AG09309 (cell line): Measurements from ENCODE around the gene PTPRT.

Experiments used
- DNase-seq: peaks from one replicate; pipeline ENCODE4 v3.0.0-alpha.2; 2010; ENCODE audit warnings: low read depth
- H3K4me3 ChIP-seq: 2 replicates; pipeline ENCODE4 v1.5.1; 2011; ENCODE audit warnings: mild to moderate bottlenecking, low read depth, low read length, moderate library complexity; ENCODE audit not compliant: control insufficient read depth
- TF ChIP-seq, protein P1 (sequence below): IDR thresholded peaks from 2 replicates; pipeline ENCODE4 v1.5.1; 2011; ENCODE audit warnings: mild to moderate bottlenecking, low read depth, low read length, inconsistent platforms; ENCODE audit not compliant: insufficient read depth, control insufficient read depth; ENCODE audit errors: missing control alignments

The PTPRT gene

DNA sequence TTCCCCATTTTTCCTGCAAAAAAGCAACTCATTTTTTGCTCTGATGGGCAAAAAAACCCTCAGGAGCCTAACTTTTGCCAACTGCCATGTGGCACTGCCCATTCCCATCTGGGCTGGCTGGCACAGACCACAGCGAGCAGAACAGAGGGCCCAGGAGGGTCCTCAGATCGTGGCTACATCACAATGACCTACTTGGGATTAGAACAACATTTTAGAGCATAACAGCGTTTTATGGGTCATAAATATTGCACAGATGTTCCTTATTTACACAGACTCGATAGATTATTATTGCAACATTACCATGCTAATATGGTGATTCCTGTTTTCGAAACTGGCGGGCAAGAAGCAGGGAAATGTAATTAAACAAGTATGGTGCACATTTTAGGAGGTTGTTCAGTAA is 28.0 kb downstream of the PTPRT start:
- H3K4me3 ChIP-seq, result no peak overlapping the region
- TF ChIP-seq, protein P1, sequence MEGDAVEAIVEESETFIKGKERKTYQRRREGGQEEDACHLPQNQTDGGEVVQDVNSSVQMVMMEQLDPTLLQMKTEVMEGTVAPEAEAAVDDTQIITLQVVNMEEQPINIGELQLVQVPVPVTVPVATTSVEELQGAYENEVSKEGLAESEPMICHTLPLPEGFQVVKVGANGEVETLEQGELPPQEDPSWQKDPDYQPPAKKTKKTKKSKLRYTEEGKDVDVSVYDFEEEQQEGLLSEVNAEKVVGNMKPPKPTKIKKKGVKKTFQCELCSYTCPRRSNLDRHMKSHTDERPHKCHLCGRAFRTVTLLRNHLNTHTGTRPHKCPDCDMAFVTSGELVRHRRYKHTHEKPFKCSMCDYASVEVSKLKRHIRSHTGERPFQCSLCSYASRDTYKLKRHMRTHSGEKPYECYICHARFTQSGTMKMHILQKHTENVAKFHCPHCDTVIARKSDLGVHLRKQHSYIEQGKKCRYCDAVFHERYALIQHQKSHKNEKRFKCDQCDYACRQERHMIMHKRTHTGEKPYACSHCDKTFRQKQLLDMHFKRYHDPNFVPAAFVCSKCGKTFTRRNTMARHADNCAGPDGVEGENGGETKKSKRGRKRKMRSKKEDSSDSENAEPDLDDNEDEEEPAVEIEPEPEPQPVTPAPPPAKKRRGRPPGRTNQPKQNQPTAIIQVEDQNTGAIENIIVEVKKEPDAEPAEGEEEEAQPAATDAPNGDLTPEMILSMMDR, result no peak
- no peak for DNase-seq

DNA sequence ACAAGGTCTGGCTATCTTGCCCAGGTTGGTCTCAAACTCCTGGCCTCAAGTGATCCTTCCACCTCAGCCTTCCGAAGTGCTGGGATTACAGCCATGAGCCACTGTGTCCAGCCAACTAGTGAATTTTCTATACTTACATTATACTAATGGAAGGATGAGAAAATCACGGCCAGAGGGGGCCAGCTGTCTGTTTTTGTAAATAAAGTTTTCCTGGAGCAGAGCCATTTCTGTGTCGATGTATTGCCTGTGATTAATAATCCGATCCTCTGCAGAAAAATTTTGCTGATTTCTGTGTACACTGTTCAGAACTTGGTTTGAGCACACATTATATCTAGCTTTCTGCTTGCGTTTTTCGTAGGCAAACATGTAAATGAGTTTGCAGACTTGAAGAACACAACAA is 28.8 kb downstream of the PTPRT start:
- DNase-seq, result no peak
- TF ChIP-seq, protein P1, result no peak
- no peak overlapping the region for H3K4me3 ChIP-seq

DNA sequence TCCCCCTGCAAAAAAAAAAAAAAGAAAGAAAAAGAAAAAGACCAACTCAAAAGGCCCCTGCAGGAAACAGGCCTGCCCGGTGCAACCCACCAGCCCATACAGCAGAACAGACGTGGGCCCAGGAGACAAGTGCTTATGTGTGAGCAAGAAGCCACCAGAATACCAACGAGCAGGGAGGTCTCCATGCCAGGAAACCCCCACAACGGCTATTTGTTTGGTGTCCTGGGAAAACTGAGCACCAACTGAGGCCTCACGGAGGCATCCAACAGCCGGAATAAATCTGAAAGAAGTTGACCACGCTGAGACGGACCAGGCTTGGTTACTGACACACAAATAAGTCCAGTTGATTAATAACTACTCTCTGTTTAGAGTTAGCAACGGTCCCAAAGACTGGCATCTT is 29.7 kb downstream of the PTPRT start:
- no peak for DNase-seq
- no peak overlapping the region for H3K4me3 ChIP-seq
- TF ChIP-seq, protein P1, result no peak

DNA sequence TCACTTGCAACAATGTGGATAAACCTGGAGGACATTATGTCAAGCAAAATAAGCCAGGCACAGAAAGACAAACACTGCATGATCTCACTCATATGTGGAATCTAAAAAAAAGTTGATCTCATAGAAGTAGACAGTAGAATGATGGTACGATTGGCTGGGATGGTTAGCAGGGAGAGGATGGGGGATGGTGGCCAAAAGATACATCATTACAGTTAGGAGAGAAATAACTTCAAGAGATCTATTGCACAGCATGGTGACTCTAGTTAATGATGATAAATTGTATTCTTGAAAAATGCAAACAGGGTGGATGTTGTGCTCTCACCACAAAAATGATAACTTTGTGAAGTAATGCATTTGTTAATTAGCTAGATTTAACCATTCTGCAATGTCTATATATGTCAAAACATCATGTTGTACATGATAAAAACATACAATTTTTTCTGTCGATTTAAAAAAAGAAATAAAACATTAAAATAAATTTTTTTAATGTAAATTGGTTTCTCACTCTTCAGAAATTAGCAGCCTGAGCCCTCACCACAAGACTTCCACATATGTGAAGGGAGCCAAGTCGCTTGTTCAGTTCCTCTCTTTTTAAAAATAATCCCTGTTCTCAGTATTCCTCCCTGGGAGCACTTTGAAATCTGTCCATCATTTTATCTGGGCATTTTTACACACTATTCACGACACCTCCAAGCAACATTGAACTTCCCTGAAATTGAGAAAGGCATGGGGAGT is 34.2 kb downstream of the PTPRT start:
- TF ChIP-seq, protein P1, result no peak
- no peak overlapping the region for H3K4me3 ChIP-seq
- no peak for DNase-seq

DNA sequence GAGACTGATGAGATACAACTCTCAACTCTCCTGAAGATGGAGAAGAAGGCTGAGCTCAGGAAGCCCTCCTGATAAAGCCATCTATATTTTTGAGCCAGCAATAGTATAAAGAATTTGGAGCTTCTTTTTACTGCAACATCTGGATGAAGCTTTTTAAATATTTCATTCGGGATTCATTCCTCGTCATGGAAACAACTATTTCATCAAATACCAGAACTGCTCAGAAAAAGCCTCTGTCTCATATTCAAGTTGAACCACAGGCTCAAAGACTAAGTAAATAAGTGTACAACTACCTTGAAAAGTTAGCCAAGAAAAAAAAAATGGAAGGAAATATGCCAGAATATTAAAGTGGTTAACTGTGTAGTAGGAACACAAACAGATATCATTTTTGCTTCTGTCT is 37.8 kb downstream of the PTPRT start:
- DNase-seq, result no peak
- TF ChIP-seq, protein P1, result no peak
- no peak overlapping the region for H3K4me3 ChIP-seq

DNA sequence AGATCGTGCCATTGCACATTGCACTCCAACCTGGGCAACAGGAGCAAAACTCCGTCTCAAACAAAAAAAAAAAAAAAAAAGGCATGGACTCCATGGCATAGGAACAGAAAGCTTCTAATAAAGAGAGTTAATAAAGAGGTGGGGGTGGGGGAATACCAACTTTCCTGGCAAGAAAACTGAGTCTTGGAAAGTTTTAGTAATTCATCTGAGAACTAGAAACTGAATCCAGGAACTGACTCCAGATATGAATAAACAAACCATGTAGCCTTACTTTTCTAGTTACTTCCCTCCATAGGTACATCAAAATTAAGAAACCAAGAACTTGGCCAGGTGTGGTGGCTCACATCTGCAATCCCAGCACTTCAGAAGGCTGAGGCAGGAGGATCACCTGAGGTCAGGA is 38.5 kb downstream of the PTPRT start:
- TF ChIP-seq, protein P1, result no peak
- no peak overlapping the region for H3K4me3 ChIP-seq
- no peak for DNase-seq
